Upper lobe of left lung (tissue), 4 donors: Measurements from ENCODE around the gene TRIM50.

Experiments used
- CTCF ChIP-seq, 6 experiments: fragments of 450-650 bp in 4 of 6; fragments of 200-600 bp in 2 of 6; sonication (generic) in 2 of 6; IDR thresholded peaks; one replicate each; pipeline ENCODE4 v1.5.1; 2016 to 2019; ENCODE audit warnings: antibody characterized with exemption in 6 of 6
- EP300 ChIP-seq, 4 donors: sonication (generic); formaldehyde crosslinking; IDR thresholded peaks; one replicate each; pipeline ENCODE4 v1.5.1; 2017; ENCODE audit warnings: antibody characterized with exemption in 4 of 4, control low read depth in 2 of 4
- POLR2A ChIP-seq, 4 donors: fragments of 450-650 bp; IDR thresholded peaks; one replicate each; pipeline ENCODE4 v1.5.1; 2016 to 2017; ENCODE audit warnings: antibody characterized with exemption in 4 of 4, mild to moderate bottlenecking in 2 of 4

GRCh38 chr7:73330772-73331171 is 2.9 kb upstream of the TRIM50 start:
- TF ChIP-seq CTCF (IDR thresholded peaks at IDR 0.05) (no peak), POLR2A (IDR thresholded peaks at IDR 0.05) (no peak), EP300 (IDR thresholded peaks at IDR 0.05) (no peak)
